Adrenal gland (tissue), 5 donors: ENCODE results near the gene DBI.

ENCODE experiments used
- POLR2A ChIP-seq, 2 donors: fragments of 450-650 bp; IDR thresholded peaks; one replicate each; pipeline ENCODE4 v1.6.1; 2017; ENCODE audit warnings: antibody characterized with exemption in 2 of 2, mild to moderate bottlenecking in 2 of 2, moderate library complexity in 1 of 2
- TF ChIP-seq, protein P1 (sequence below), 6 experiments: fragments of 450-650 bp in 4 of 6; fragments of 200-600 bp in 2 of 6; sonication (generic) in 1 of 6; IDR thresholded peaks; 1 replicate in 5 of 6; 2 replicates in 1 of 6; pipeline versions ENCODE4 v1.5.1 to v1.8.0; 2016 to 2021; ENCODE audit warnings: antibody characterized with exemption in 6 of 6, mild to moderate bottlenecking in 2 of 6, moderate library complexity in 1 of 6
- donor health status: DM: no; HTN: no; CAD: no.

DNA sequence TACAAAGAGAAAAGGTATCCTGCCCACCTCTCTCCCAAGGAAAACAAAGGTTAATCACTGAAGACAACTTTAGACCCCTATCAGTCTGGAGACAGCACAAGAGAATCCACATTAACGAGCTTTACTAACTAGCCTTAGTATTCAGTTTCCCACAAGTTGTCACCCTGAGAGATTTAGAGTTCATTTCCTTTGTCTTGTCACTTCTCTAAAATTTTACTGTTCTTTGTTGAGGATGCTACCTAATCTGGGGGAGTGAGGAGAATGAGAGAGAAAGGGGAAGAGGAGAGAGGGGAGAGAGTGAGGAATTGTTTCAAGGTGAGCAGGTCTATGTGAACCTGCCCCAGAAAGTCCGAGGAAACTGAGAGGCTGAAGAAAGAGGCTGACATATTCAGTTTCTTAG is 28.5 kb upstream of the DBI start:
- TF ChIP-seq, protein P1, sequence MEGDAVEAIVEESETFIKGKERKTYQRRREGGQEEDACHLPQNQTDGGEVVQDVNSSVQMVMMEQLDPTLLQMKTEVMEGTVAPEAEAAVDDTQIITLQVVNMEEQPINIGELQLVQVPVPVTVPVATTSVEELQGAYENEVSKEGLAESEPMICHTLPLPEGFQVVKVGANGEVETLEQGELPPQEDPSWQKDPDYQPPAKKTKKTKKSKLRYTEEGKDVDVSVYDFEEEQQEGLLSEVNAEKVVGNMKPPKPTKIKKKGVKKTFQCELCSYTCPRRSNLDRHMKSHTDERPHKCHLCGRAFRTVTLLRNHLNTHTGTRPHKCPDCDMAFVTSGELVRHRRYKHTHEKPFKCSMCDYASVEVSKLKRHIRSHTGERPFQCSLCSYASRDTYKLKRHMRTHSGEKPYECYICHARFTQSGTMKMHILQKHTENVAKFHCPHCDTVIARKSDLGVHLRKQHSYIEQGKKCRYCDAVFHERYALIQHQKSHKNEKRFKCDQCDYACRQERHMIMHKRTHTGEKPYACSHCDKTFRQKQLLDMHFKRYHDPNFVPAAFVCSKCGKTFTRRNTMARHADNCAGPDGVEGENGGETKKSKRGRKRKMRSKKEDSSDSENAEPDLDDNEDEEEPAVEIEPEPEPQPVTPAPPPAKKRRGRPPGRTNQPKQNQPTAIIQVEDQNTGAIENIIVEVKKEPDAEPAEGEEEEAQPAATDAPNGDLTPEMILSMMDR (IDR thresholded peaks at IDR 0.05): no peak
- TF ChIP-seq POLR2A (IDR thresholded peaks at IDR 0.05): no peak
